CD14-positive monocyte (primary cell): ENCODE results near the gene TM4SF18. TPM values are rescaled to one million over a fixed set of nuclear protein-coding genes. Genes with fewer than 3 reads are reported as not detected.

ENCODE experiments used
- DNase-seq, 3 donors: peaks; one replicate each; pipeline ENCODE4 v3.0.0-alpha.2; 2011 to 2022
- H2AFZ ChIP-seq: 2 replicates; pipeline ENCODE4 v1.6.0; 2012; ENCODE audit warnings: mild to moderate bottlenecking, low read depth, low read length, inconsistent platforms; ENCODE audit not compliant: insufficient read depth, poor library complexity, severe bottlenecking
- H3K27ac ChIP-seq, 2 donors: 1 replicate in 1 of 2; 2 replicates in 1 of 2; pipeline ENCODE4 v1.5.1; 2012 to 2013; ENCODE audit warnings: low read length in 2 of 2, control low read depth in 1 of 2, inconsistent platforms in 1 of 2, low read depth in 1 of 2, mild to moderate bottlenecking in 1 of 2
- H3K27me3 ChIP-seq, 2 donors: one replicate each; pipeline versions ENCODE4 v1.6.0 to v1.6.1; 2011 to 2013; ENCODE audit warnings: low read length in 2 of 2; ENCODE audit not compliant: control insufficient read depth in 2 of 2, insufficient read depth in 2 of 2
- H3K36me3 ChIP-seq, 2 donors: replicated peaks in 1 of 2; 1 replicate in 1 of 2; 2 replicates in 1 of 2; pipeline versions ENCODE4 v1.5.1 to v1.6.1; 2012 to 2013; ENCODE audit warnings: low read length in 2 of 2, control low read depth in 1 of 2, inconsistent platforms in 1 of 2, mild to moderate bottlenecking in 1 of 2; ENCODE audit not compliant: insufficient read depth in 2 of 2, control insufficient read depth in 1 of 2
- H3K4me1 ChIP-seq, 2 donors: 1 replicate in 1 of 2; 2 replicates in 1 of 2; pipeline versions ENCODE4 v1.5.1 to v1.6.1; 2012 to 2013; ENCODE audit warnings: low read length in 2 of 2, control low read depth in 1 of 2, inconsistent platforms in 1 of 2, mild to moderate bottlenecking in 1 of 2, moderate library complexity in 1 of 2; ENCODE audit not compliant: insufficient read depth in 2 of 2, control insufficient read depth in 1 of 2
- H3K4me2 ChIP-seq: replicated peaks from 2 replicates; pipeline ENCODE3; 2012; ENCODE audit warnings: low read length, moderate library complexity, mild to moderate bottlenecking; ENCODE audit not compliant: poor library complexity, severe bottlenecking; ENCODE audit errors: extremely low read depth
- H3K4me3 ChIP-seq, 3 experiments: fragments of 200-600 bp in 1 of 3; sonication (generic) in 1 of 3; replicated peaks in 1 of 3; 1 replicate in 2 of 3; 2 replicates in 1 of 3; pipeline ENCODE4 v1.5.1; 2011 to 2013; ENCODE audit warnings: low read length in 3 of 3, mild to moderate bottlenecking in 3 of 3, control low read depth in 2 of 3, low read depth in 2 of 3, inconsistent platforms in 1 of 3, moderate library complexity in 1 of 3
- H3K79me2 ChIP-seq: 2 replicates; pipeline ENCODE4 v1.6.0; 2012; ENCODE audit warnings: mild to moderate bottlenecking, control low read depth, inconsistent platforms, low read length, moderate library complexity; ENCODE audit not compliant: insufficient read depth
- H3K9ac ChIP-seq: 2 replicates; pipeline ENCODE4 v1.6.0; 2017; ENCODE audit warnings: low read length, mild to moderate bottlenecking; ENCODE audit not compliant: insufficient read depth, poor library complexity, severe bottlenecking
- H3K9me3 ChIP-seq, 2 donors: replicated peaks in 1 of 2; 1 replicate in 1 of 2; 2 replicates in 1 of 2; pipeline versions ENCODE4 v1.5.1 to v1.6.1; 2012 to 2013; ENCODE audit warnings: low read length in 2 of 2, control low read depth in 1 of 2; ENCODE audit not compliant: control insufficient read depth in 1 of 2, insufficient read depth in 1 of 2
- H4K20me1 ChIP-seq: 2 replicates; pipeline ENCODE4 v1.6.0; 2012; ENCODE audit warnings: mild to moderate bottlenecking, low read length, control low read depth, moderate library complexity; ENCODE audit not compliant: insufficient read depth
- H3K27ac Mint-ChIP-seq, 7 donors: one replicate each; pipeline ENCODE4 v1.8.0; 2020; ENCODE audit warnings: mild to moderate bottlenecking in 7 of 7, mixed read lengths in 7 of 7, moderate library complexity in 6 of 7, inconsistent platforms in 2 of 7
- H3K27me3 Mint-ChIP-seq, 3 donors: one replicate each; pipeline ENCODE4 v1.8.0; 2021 to 2022; ENCODE audit warnings: low read depth in 3 of 3, mild to moderate bottlenecking in 3 of 3, mixed read lengths in 3 of 3, moderate library complexity in 3 of 3, inconsistent platforms in 1 of 3
- H3K36me3 Mint-ChIP-seq, 2 donors: one replicate each; pipeline ENCODE4 v1.8.0; 2020; ENCODE audit warnings: mixed read lengths in 2 of 2, inconsistent platforms in 1 of 2, mild to moderate bottlenecking in 1 of 2
- H3K4me1 Mint-ChIP-seq: one replicate; pipeline ENCODE4 v1.8.0; 2020; ENCODE audit warnings: mild to moderate bottlenecking, mixed read lengths
- H3K4me3 Mint-ChIP-seq, 2 donors: one replicate each; pipeline ENCODE4 v1.8.0; 2020; ENCODE audit warnings: mild to moderate bottlenecking in 2 of 2, mixed read lengths in 2 of 2, moderate library complexity in 1 of 2
- H3K9me3 Mint-ChIP-seq, 7 donors: one replicate each; pipeline ENCODE4 v1.8.0; 2020 to 2022; ENCODE audit warnings: mixed read lengths in 7 of 7, mild to moderate bottlenecking in 6 of 7, moderate library complexity in 6 of 7, inconsistent platforms in 2 of 7
- intact Hi-C, 2 donors: fragments of 100-400 bp; cut with micrococcal nuclease; formaldehyde crosslinking; loops; one replicate each; pipeline versions ENCODE4 v1.15.0 to v1.15.1; 2023
- polyA plus RNA-seq, 3 donors: library from polyadenylated mRNA; depleted of rRNA in 1 of 3; unstranded in 2 of 3; stranded (reverse) in 1 of 3; fragments of 300-500 nt in 2 of 3; fragments of >200 nt in 1 of 3; fragmentation: Illumina TruSeq in 2 of 3; gene quantifications; 1 replicate in 2 of 3; 2 replicates in 1 of 3; pipeline ENCODE4 v1.2.3, GENCODE V29; 2012 to 2021
- TF ChIP-seq, protein P1 (sequence below): fragments of 200-600 bp; IDR thresholded peaks from one replicate; pipeline ENCODE4 v1.8.0; 2022; ENCODE audit warnings: antibody characterized with exemption, mild to moderate bottlenecking

The TM4SF18 gene
- polyA plus RNA-seq, 3 donors: not detected

DNA sequence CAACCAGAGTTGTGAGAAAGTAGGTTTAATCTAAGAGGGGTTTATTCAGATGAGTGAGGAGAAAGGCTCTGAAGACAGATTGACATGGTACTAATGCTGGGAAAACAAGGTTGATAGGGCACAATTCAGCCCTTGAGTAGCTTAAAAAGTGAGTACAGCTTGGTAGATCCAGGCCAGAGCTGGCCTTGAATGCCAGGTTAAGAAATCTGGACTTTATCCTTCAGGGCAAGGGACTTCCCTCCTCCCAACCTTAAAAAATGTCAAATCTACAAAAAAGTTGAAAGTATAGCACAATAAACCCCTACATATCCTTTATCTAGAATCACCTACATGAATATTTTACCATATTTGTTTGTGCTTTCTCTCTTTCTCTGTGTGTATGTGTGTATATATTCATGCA lies 7.9 kb downstream of the TM4SF18 start:
- Mint-ChIP-seq H3K36me3 (no peaks in the 10 kb centered on the region), H3K27me3 (peaks cover 0 to 4% (median 1%) of the 10 kb centered on the region in 3 donors), H3K9me3 (peaks cover 0 to 3% (median 0%) of the 10 kb centered on the region in 7 donors), H3K4me3 (no peak overlapping the region), H3K4me1 (no peaks in the 10 kb centered on the region), H3K27ac (no peak overlapping the region)
- no peaks in the 10 kb centered on the region for H3K27me3 ChIP-seq
- H3K9ac ChIP-seq: no peak overlapping the region
- H3K4me3 ChIP-seq: no peak overlapping the region
- no peak overlapping the region for H3K4me2 ChIP-seq
- H3K27ac ChIP-seq: no peak overlapping the region
- H3K4me1 ChIP-seq: no peaks in the 10 kb centered on the region
- TF ChIP-seq, protein P1, sequence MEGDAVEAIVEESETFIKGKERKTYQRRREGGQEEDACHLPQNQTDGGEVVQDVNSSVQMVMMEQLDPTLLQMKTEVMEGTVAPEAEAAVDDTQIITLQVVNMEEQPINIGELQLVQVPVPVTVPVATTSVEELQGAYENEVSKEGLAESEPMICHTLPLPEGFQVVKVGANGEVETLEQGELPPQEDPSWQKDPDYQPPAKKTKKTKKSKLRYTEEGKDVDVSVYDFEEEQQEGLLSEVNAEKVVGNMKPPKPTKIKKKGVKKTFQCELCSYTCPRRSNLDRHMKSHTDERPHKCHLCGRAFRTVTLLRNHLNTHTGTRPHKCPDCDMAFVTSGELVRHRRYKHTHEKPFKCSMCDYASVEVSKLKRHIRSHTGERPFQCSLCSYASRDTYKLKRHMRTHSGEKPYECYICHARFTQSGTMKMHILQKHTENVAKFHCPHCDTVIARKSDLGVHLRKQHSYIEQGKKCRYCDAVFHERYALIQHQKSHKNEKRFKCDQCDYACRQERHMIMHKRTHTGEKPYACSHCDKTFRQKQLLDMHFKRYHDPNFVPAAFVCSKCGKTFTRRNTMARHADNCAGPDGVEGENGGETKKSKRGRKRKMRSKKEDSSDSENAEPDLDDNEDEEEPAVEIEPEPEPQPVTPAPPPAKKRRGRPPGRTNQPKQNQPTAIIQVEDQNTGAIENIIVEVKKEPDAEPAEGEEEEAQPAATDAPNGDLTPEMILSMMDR: no peak
- H3K79me2 ChIP-seq: no peaks in the 10 kb centered on the region
- DNase-seq: no peak
- H4K20me1 ChIP-seq: no peaks in the 10 kb centered on the region
- no peaks in the 10 kb centered on the region for H3K9me3 ChIP-seq
- H3K36me3 ChIP-seq: no peaks in the 10 kb centered on the region
- intact Hi-C loops: no loop called here
- no peak overlapping the region for H2AFZ ChIP-seq

DNA sequence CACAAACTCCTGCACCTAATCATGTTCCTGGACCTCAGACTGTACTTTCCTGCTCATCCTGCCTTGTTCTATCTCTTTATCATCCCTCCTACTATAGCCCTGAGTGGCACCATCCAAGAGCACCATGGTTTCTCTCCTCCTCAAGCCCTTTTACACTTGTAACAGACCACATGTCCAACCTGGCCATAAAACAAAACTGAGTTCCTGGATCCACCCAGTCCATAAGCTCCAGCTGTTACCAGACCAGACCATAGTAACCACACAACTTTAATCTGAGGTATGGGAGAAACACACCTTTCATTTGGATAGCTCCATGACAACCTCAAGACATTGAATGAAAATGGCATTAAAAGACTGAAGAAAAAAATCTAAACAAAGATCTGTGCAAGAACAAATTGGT lies 9.1 kb downstream of the TM4SF18 start:
- Mint-ChIP-seq H3K4me3 (no peak overlapping the region), H3K27me3 (peaks cover 0 to 4% (median 1%) of the 10 kb centered on the region in 3 donors), H3K9me3 (peaks cover 0 to 3% (median 0%) of the 10 kb centered on the region in 7 donors), H3K36me3 (no peaks in the 10 kb centered on the region), H3K4me1 (no peaks in the 10 kb centered on the region), H3K27ac (no peak overlapping the region)
- Histone ChIP-seq H3K9me3 (no peaks in the 10 kb centered on the region), H2AFZ (no peak overlapping the region), H3K9ac (no peak overlapping the region), H3K4me2 (no peak overlapping the region), H4K20me1 (no peaks in the 10 kb centered on the region), H3K27ac (no peak overlapping the region), H3K27me3 (no peaks in the 10 kb centered on the region), H3K36me3 (no peaks in the 10 kb centered on the region), H3K4me1 (no peaks in the 10 kb centered on the region), H3K4me3 (no peak overlapping the region), H3K79me2 (no peaks in the 10 kb centered on the region)
- DNase-seq: no peak
- intact Hi-C loops: no loop called here
- TF ChIP-seq, protein P1: no peak
